ENCODE data around the gene NHP2. TPM values are rescaled to one million over a fixed set of nuclear protein-coding genes. Genes with fewer than 3 reads are reported as not detected.

The NHP2 gene
- total RNA-seq, 1 experiment from 2014 or later: 322 TPM

DNA sequence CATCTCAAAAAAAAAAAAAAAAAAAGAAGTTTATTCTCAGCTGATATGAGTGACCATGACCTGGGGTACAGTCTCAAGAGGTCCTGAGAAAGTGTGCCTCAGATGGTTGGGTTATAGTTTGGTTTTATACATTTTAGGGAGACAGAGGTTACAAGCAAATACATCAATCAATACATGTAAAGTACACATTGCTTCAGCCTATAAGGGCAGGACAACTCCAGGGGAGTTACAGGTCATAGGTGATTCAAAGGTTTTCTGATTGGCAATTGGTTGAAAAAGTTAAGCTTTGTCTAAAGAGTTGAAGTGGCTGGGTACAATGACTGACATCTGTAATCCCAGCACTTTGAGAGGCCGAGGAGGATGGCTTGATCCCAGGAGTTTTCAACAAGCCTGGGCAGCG is 35.7 kb upstream of the NHP2 start:
- H3K4me3 Mint-ChIP-seq (ENCODE audit: unreplicated experiment): no peak overlapping the region
- DNase-seq (ENCODE audit: unreplicated experiment): no peak
- intact Hi-C loops (cut with micrococcal nuclease): no loop called here
- ChIA-PET POLR2A (interaction anchor here (0.6 to 4.4 kb wide), 3 partner anchors 11 to 938 kb away, joined by 3 to 44 read pairs (median 34); partner anchors contain the start of gene HNRNPAB), CTCF (interaction anchor here (0.6 to 0.7 kb wide), 2 partner anchors 69 to 637 kb away, joined by 3 read pairs; no protein-coding TSS in a partner anchor)
- no peak overlapping the region for H3K27ac Mint-ChIP-seq (ENCODE audit: low read depth, unreplicated experiment)
- peaks cover 6% of the 10 kb centered on the region for H3K4me1 Mint-ChIP-seq (ENCODE audit: insufficient read depth, unreplicated experiment)
- no TSS peak for BruUV-seq (replicated peaks)
- no peaks in the 10 kb centered on the region for H3K36me3 Mint-ChIP-seq (ENCODE audit: insufficient read depth, unreplicated experiment)
- TF ChIP-seq, protein P1, sequence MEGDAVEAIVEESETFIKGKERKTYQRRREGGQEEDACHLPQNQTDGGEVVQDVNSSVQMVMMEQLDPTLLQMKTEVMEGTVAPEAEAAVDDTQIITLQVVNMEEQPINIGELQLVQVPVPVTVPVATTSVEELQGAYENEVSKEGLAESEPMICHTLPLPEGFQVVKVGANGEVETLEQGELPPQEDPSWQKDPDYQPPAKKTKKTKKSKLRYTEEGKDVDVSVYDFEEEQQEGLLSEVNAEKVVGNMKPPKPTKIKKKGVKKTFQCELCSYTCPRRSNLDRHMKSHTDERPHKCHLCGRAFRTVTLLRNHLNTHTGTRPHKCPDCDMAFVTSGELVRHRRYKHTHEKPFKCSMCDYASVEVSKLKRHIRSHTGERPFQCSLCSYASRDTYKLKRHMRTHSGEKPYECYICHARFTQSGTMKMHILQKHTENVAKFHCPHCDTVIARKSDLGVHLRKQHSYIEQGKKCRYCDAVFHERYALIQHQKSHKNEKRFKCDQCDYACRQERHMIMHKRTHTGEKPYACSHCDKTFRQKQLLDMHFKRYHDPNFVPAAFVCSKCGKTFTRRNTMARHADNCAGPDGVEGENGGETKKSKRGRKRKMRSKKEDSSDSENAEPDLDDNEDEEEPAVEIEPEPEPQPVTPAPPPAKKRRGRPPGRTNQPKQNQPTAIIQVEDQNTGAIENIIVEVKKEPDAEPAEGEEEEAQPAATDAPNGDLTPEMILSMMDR (IDR thresholded peaks at IDR 0.05; ENCODE audit: unreplicated experiment): no peak
- H3K9me3 Mint-ChIP-seq (ENCODE audit: unreplicated experiment): no peaks in the 10 kb centered on the region
- peaks cover 15% of the 10 kb centered on the region for H3K27me3 Mint-ChIP-seq (ENCODE audit: insufficient read depth, unreplicated experiment)

- CTCF ChIA-PET: interaction anchor here (1.2 kb wide), 1 partner anchor 19 kb away, joined by 3 read pairs; no protein-coding TSS in a partner anchor
- TF ChIP-seq, protein P1 (IDR thresholded peaks at IDR 0.05; ENCODE audit: unreplicated experiment): no peak
- Mint-ChIP-seq H3K4me3 (ENCODE audit: unreplicated experiment) (no peak within 1 kb of the TSS), H3K36me3 (ENCODE audit: insufficient read depth, unreplicated experiment) (no peaks in the 10 kb centered on the region), H3K27me3 (ENCODE audit: insufficient read depth, unreplicated experiment) (no peaks in the 10 kb centered on the region), H3K9me3 (ENCODE audit: unreplicated experiment) (no peaks in the 10 kb centered on the region), H3K27ac (ENCODE audit: low read depth, unreplicated experiment) (no peak within 1 kb of the TSS), H3K4me1 (ENCODE audit: insufficient read depth, unreplicated experiment) (peaks cover under 1% of the 10 kb centered on the region)
- no peak for DNase-seq (ENCODE audit: unreplicated experiment)
- BruUV-seq (replicated peaks): no TSS peak
- POLR2A ChIA-PET: interaction anchor here (1.1 kb wide), 1 partner anchor 13 kb away, joined by 4 read pairs; no protein-coding TSS in a partner anchor
- intact Hi-C loops (cut with micrococcal nuclease): no loop called here
Measured at GRCh38 chr5:178187014-178187413, 33.3 kb upstream of the NHP2 start, which contains the start of gene GMCL2. Gene GMCL2 (minus strand): TSS chr5:178187371. CDS start chr5:178187299, 72 bp downstream.

DNA sequence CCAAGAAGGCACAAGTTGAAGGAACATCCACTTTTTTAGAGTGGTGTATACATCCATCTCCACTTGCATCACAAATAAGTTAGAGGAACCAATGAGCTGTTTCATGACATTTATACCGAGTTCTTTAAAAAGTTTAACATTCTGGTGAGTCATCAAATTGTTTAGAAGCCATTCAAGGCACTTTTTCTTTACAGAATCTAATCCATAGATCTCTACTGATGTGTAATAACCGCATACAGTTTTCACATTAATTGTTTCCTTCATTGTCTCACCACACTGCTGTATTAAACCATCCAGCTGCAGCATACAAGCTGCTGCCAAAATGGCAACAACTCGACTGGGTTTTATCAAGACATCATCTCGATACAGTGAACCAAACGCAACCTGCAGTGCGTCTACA is 32.7 kb upstream of the NHP2 start:
- BruUV-seq (replicated peaks): no TSS peak
- H3K27me3 Mint-ChIP-seq (ENCODE audit: insufficient read depth, unreplicated experiment): no peaks in the 10 kb centered on the region
- CTCF ChIA-PET: interaction anchor here (0.6 to 1.2 kb wide), 2 partner anchors 20 to 23 kb away, joined by 3 to 5 read pairs; no protein-coding TSS in a partner anchor
- POLR2A ChIA-PET: interaction anchor here (0.6 to 1.1 kb wide), 2 partner anchors 13 to 587 kb away, joined by 4 read pairs; no protein-coding TSS in a partner anchor
- TF ChIP-seq, protein P1 (IDR thresholded peaks at IDR 0.05; ENCODE audit: unreplicated experiment): no peak
- no peaks in the 10 kb centered on the region for H3K9me3 Mint-ChIP-seq (ENCODE audit: unreplicated experiment)
- no peak overlapping the region for H3K4me3 Mint-ChIP-seq (ENCODE audit: unreplicated experiment)
- intact Hi-C loops (cut with micrococcal nuclease): no loop called here
- DNase-seq (ENCODE audit: unreplicated experiment): no peak
- H3K4me1 Mint-ChIP-seq (ENCODE audit: insufficient read depth, unreplicated experiment): no peaks in the 10 kb centered on the region
- H3K36me3 Mint-ChIP-seq (ENCODE audit: insufficient read depth, unreplicated experiment): no peaks in the 10 kb centered on the region
- H3K27ac Mint-ChIP-seq (ENCODE audit: low read depth, unreplicated experiment): no peak overlapping the region

- Mint-ChIP-seq H3K36me3 (ENCODE audit: insufficient read depth, unreplicated experiment) (no peaks in the 10 kb centered on the region), H3K27me3 (ENCODE audit: insufficient read depth, unreplicated experiment) (no peaks in the 10 kb centered on the region), H3K4me3 (ENCODE audit: unreplicated experiment) (no peak overlapping the region), H3K27ac (ENCODE audit: low read depth, unreplicated experiment) (no peak overlapping the region), H3K4me1 (ENCODE audit: insufficient read depth, unreplicated experiment) (no peaks in the 10 kb centered on the region), H3K9me3 (ENCODE audit: unreplicated experiment) (no peaks in the 10 kb centered on the region)
- no peak for DNase-seq (ENCODE audit: unreplicated experiment)
- TF ChIP-seq, protein P1 (IDR thresholded peaks at IDR 0.05; ENCODE audit: unreplicated experiment): no peak
- BruUV-seq (replicated peaks): no TSS peak
- ChIA-PET POLR2A (interaction anchor here (0.6 to 2.5 kb wide), 5 partner anchors 10 to 77 kb away, joined by 3 to 7 read pairs (median 3); partner anchors contain the start of gene HNRNPAB), CTCF (interaction anchor here (0.8 to 3.1 kb wide), 7 partner anchors 13 to 124 kb away, joined by 3 to 13 read pairs (median 4); no protein-coding TSS in a partner anchor)
- intact Hi-C loops (cut with micrococcal nuclease): no loop called here
Measured at GRCh38 chr5:178182158-178182876, 28.6 kb upstream of the NHP2 start.
